Neural cell (in vitro differentiated cells): ENCODE results near the gene RALGDS. TPM values are rescaled to one million over a fixed set of nuclear protein-coding genes. Genes with fewer than 3 reads are reported as not detected.

Source experiments
- H2AFZ ChIP-seq: fragments of 200-600, 300-800 bp; sonication (generic), shearing (Covaris generic); 2 replicates; pipeline ENCODE4 v1.6.0; 2014; ENCODE audit warnings: low read depth, mild to moderate bottlenecking, antibody characterized with exemption, low read length, moderate library complexity
- H3F3A ChIP-seq: fragments of 200-600 bp; shearing (Covaris generic); 2 replicates; pipeline ENCODE4 v1.6.1; 2016; ENCODE audit warnings: mild to moderate bottlenecking, moderate library complexity, mixed read lengths, antibody characterized with exemption, low read length; ENCODE audit not compliant: insufficient read depth, poor library complexity, severe bottlenecking
- H3K27ac ChIP-seq: fragments of 200-600, 300-800 bp; sonication (generic), shearing (Covaris generic); 2 replicates; pipeline ENCODE4 v1.5.1; 2014; ENCODE audit warnings: mild to moderate bottlenecking, low read length, moderate library complexity
- H3K27me3 ChIP-seq: fragments of 300-800, 200-600 bp; sonication (generic), shearing (Covaris generic); 2 replicates; pipeline ENCODE4 v1.6.0; 2014; ENCODE audit warnings: mild to moderate bottlenecking, low read depth, low read length, moderate library complexity; ENCODE audit not compliant: insufficient read depth
- H3K36me3 ChIP-seq: fragments of 300-800, 200-600 bp; sonication (generic), shearing (Covaris generic); 2 replicates; pipeline ENCODE4 v1.5.1; 2014; ENCODE audit warnings: mild to moderate bottlenecking, antibody characterized with exemption, low read length, moderate library complexity; ENCODE audit not compliant: insufficient read depth
- H3K4me2 ChIP-seq: fragments of 300-800, 200-600 bp; sonication (generic), shearing (Covaris generic); 2 replicates; pipeline ENCODE4 v1.6.0; 2014; ENCODE audit warnings: mild to moderate bottlenecking, low read length
- H3K4me3 ChIP-seq: fragments of 300-800, 200-600 bp; sonication (generic), shearing (Covaris generic); 2 replicates; pipeline ENCODE4 v1.5.1; 2014; ENCODE audit warnings: mild to moderate bottlenecking, low read length, moderate library complexity
- H3K79me2 ChIP-seq: fragments of 200-600 bp; shearing (Covaris generic); replicated peaks from 2 replicates; pipeline ENCODE4 v1.6.0; 2014; ENCODE audit warnings: mild to moderate bottlenecking, low read length, moderate library complexity; ENCODE audit not compliant: insufficient read depth
- H3K9ac ChIP-seq: fragments of 300-800, 200-600 bp; sonication (generic), shearing (Covaris generic); 2 replicates; pipeline ENCODE4 v1.6.1; 2016; ENCODE audit warnings: mild to moderate bottlenecking, low read length, mixed read lengths
- H3K9me2 ChIP-seq: fragments of 200-600 bp; shearing (Covaris generic); 2 replicates; pipeline ENCODE4 v1.6.1; 2016; ENCODE audit warnings: mild to moderate bottlenecking, low read length, mixed read lengths; ENCODE audit not compliant: insufficient read depth
- H3K9me3 ChIP-seq: fragments of 200-600, 300-800 bp; sonication (generic), shearing (Covaris generic); 2 replicates; pipeline ENCODE4 v1.6.1; 2016; ENCODE audit warnings: mild to moderate bottlenecking, mixed run types, low read length, moderate library complexity, mixed read lengths
- H4K20me1 ChIP-seq: fragments of 200-600 bp; shearing (Covaris generic); 2 replicates; pipeline ENCODE4 v1.6.1; 2016; ENCODE audit warnings: mild to moderate bottlenecking, mixed run types; ENCODE audit not compliant: insufficient read depth
- CTCF ChIP-seq: fragments of 450-650 bp; IDR thresholded peaks from 2 replicates; pipeline ENCODE4 v1.5.1; 2014; ENCODE audit warnings: antibody characterized with exemption, mild to moderate bottlenecking, moderate library complexity; ENCODE audit not compliant: poor library complexity, severe bottlenecking
- EP300 ChIP-seq: fragments of 450-650 bp; conservative IDR thresholded peaks from 2 replicates; pipeline ENCODE4 v1.6.1; 2014; ENCODE audit warnings: antibody characterized with exemption, mild to moderate bottlenecking, moderate library complexity; ENCODE audit not compliant: poor library complexity, severe bottlenecking
- EZH2 ChIP-seq: fragments of 200-600, 300-800 bp; shearing (Covaris generic), sonication (generic); IDR thresholded peaks from 2 replicates; pipeline ENCODE4 v1.6.1; 2014; ENCODE audit warnings: antibody characterized with exemption, low read length, borderline replicate concordance, mild to moderate bottlenecking; ENCODE audit not compliant: insufficient read depth, poor library complexity, severe bottlenecking
- MXI1 ChIP-seq: fragments of 450-650 bp; conservative IDR thresholded peaks from 2 replicates; pipeline ENCODE4 v1.6.1; 2014; ENCODE audit warnings: antibody characterized with exemption, mild to moderate bottlenecking; ENCODE audit not compliant: poor library complexity, severe bottlenecking
- POLR2AphosphoS5 ChIP-seq: IDR thresholded peaks from 2 replicates; pipeline ENCODE4 v1.6.1; 2012
- RAD21 ChIP-seq: fragments of 450-650 bp; conservative IDR thresholded peaks from 2 replicates; pipeline ENCODE4 v1.6.1; 2014; ENCODE audit warnings: antibody characterized with exemption, mild to moderate bottlenecking, moderate library complexity
- SMC3 ChIP-seq: fragments of 450-650 bp; conservative IDR thresholded peaks from 2 replicates; pipeline ENCODE4 v1.6.1; 2014; ENCODE audit warnings: antibody characterized with exemption, mild to moderate bottlenecking, moderate library complexity; ENCODE audit not compliant: poor library complexity
- TAF1 ChIP-seq: IDR thresholded peaks from 2 replicates; pipeline ENCODE4 v1.6.1; 2012; ENCODE audit warnings: low read depth
- polyA plus RNA-seq: library from polyadenylated mRNA; depleted of rRNA; stranded (reverse); fragments of >200 nt; gene quantifications from 2 replicates; pipeline ENCODE4 v1.2.3, GENCODE V29; 2014
- TF ChIP-seq, protein P1 (sequence below): IDR thresholded peaks from 2 replicates; pipeline ENCODE4 v1.6.1; 2012; ENCODE audit warnings: borderline replicate concordance

RALGDS gene
- polyA plus RNA-seq, 1 donor from 2014 or later: 174 TPM

DNA sequence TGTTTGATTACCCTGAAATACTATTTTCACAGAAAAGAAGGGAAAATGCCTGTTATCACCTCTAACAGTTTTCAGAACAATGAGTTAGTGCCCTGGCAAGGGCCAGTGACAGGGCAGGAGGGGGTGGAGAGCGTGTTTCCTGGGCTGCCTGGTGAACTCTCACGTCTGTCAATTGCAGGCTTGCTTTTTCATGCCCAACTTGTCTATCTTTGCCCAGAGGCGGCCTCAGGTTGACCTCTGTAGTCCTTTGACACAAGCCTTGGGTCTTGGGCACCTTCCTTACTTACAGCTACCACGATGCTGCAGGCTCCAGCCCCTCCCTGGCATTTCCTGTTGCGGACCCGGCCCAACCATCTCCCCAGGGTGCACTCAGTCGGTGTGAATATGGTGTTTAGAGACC lies 61.4 kb downstream of the RALGDS start:
- H3K9me3 ChIP-seq: no peaks in the 10 kb centered on the region
- no peaks in the 10 kb centered on the region for H3K9me2 ChIP-seq
- no peak overlapping the region for H3K27ac ChIP-seq
- H3K27me3 ChIP-seq: no peaks in the 10 kb centered on the region
- no peak overlapping the region for H3K4me2 ChIP-seq
- H2AFZ ChIP-seq: no peak overlapping the region
- no peaks in the 10 kb centered on the region for H4K20me1 ChIP-seq
- no peaks in the 10 kb centered on the region for H3K79me2 ChIP-seq
- no peak overlapping the region for H3K4me3 ChIP-seq
- TF ChIP-seq RAD21: no peak
- no peak for TF ChIP-seq EP300
- TF ChIP-seq MXI1: no peak
- TF ChIP-seq, protein P1, sequence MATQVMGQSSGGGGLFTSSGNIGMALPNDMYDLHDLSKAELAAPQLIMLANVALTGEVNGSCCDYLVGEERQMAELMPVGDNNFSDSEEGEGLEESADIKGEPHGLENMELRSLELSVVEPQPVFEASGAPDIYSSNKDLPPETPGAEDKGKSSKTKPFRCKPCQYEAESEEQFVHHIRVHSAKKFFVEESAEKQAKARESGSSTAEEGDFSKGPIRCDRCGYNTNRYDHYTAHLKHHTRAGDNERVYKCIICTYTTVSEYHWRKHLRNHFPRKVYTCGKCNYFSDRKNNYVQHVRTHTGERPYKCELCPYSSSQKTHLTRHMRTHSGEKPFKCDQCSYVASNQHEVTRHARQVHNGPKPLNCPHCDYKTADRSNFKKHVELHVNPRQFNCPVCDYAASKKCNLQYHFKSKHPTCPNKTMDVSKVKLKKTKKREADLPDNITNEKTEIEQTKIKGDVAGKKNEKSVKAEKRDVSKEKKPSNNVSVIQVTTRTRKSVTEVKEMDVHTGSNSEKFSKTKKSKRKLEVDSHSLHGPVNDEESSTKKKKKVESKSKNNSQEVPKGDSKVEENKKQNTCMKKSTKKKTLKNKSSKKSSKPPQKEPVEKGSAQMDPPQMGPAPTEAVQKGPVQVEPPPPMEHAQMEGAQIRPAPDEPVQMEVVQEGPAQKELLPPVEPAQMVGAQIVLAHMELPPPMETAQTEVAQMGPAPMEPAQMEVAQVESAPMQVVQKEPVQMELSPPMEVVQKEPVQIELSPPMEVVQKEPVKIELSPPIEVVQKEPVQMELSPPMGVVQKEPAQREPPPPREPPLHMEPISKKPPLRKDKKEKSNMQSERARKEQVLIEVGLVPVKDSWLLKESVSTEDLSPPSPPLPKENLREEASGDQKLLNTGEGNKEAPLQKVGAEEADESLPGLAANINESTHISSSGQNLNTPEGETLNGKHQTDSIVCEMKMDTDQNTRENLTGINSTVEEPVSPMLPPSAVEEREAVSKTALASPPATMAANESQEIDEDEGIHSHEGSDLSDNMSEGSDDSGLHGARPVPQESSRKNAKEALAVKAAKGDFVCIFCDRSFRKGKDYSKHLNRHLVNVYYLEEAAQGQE: no peak
- TF ChIP-seq CTCF: no peak
- no peak for TF ChIP-seq POLR2AphosphoS5
- TF ChIP-seq EZH2: no peak
- TF ChIP-seq TAF1: no peak
- no peak for TF ChIP-seq SMC3
- no peaks in the 10 kb centered on the region for H3K36me3 ChIP-seq
- H3K9ac ChIP-seq: no peak overlapping the region
- no peaks in the 10 kb centered on the region for H3F3A ChIP-seq

- Histone ChIP-seq H2AFZ (no peak overlapping the region), H3K9ac (no peak overlapping the region), H3K9me2 (no peaks in the 10 kb centered on the region), H3K27me3 (no peaks in the 10 kb centered on the region), H3K4me2 (no peak overlapping the region), H3K9me3 (no peaks in the 10 kb centered on the region), H4K20me1 (no peaks in the 10 kb centered on the region), H3K27ac (no peak overlapping the region), H3K79me2 (no peaks in the 10 kb centered on the region), H3K4me3 (no peak overlapping the region), H3K36me3 (no peaks in the 10 kb centered on the region), H3F3A (no peaks in the 10 kb centered on the region)
- no peak for TF ChIP-seq RAD21
- no peak for TF ChIP-seq EZH2
- no peak for TF ChIP-seq TAF1
- no peak for TF ChIP-seq MXI1
- TF ChIP-seq CTCF: no peak
- TF ChIP-seq EP300: no peak
- TF ChIP-seq SMC3: no peak
- TF ChIP-seq, protein P1: no peak
- no peak for TF ChIP-seq POLR2AphosphoS5
Measured at GRCh38 chr9:133058550-133059320, 62.3 kb downstream of the RALGDS start.
